ENCODE data around the gene PPM1F.
"Not testable (repeated sequence)": the region's sequence is repeated elsewhere in the genome, so short reads cannot be mapped to it uniquely, and the experiment has no call there.

Gene PPM1F

DNA sequence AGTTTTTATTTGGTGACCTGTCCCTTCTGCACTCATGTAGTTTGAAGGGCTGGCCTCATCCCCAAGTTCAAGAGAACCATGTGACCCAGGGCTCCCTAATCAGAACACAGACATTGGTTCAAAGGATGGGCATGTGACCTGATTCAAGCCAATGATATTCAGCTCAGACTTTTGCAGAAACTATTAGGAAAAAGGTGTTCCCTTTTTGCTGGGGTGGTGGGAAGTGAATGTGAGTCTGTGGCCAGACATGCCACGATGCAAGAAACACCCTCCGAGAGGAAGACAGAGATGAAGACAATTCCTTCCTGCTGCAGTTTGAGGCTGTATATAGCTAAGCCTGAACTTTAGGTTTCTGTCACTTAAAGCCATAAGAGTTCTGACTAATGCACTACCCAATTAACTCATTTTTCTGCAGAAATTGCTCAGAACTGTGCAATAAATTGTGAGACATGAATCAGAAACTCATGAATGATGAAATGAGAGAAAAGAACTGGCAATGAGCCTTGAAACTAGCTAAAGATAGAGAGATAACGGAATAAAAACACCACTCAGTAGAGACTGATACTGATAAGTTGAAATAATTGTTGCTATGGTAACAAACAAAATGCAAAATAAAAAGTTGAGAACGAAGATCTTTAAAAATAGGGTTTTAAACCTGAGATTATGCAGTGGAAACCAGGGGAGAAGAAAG, 76.0 kb downstream of the PPM1F start:
- H3K4me3 ChIP-seq (ENCODE audit: low read length), result no peak overlapping the region
- DNase-seq (ENCODE audit: low read depth), result peak; percentile 57
- TF ChIP-seq, protein P1, sequence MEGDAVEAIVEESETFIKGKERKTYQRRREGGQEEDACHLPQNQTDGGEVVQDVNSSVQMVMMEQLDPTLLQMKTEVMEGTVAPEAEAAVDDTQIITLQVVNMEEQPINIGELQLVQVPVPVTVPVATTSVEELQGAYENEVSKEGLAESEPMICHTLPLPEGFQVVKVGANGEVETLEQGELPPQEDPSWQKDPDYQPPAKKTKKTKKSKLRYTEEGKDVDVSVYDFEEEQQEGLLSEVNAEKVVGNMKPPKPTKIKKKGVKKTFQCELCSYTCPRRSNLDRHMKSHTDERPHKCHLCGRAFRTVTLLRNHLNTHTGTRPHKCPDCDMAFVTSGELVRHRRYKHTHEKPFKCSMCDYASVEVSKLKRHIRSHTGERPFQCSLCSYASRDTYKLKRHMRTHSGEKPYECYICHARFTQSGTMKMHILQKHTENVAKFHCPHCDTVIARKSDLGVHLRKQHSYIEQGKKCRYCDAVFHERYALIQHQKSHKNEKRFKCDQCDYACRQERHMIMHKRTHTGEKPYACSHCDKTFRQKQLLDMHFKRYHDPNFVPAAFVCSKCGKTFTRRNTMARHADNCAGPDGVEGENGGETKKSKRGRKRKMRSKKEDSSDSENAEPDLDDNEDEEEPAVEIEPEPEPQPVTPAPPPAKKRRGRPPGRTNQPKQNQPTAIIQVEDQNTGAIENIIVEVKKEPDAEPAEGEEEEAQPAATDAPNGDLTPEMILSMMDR (conservative IDR thresholded peaks at IDR 0.05; ENCODE audit: low read depth, low read length), result no peak

DNA sequence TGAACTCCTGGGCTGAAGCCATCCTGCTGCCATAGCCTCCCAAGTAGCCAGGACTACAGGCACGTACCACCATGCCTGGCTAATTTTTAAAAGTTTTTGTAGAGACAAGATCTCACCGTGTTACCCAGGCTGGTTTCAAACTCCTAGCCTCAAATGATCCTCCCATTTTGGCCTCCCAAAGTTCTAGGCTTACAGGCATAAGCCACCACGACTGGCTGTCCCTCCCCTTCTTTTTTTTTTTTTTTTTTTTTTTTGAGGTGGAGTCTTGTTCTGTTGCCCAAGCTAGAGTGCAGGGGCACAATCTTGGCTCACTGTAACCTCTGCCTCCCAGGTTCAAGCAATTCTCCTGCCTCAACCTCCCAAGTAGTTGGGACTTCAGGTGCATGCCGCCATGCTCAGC, 77.7 kb downstream of the PPM1F start:
- H3K4me3 ChIP-seq (ENCODE audit: low read length); DNase-seq (ENCODE audit: low read depth): not testable (repeated sequence)

DNA sequence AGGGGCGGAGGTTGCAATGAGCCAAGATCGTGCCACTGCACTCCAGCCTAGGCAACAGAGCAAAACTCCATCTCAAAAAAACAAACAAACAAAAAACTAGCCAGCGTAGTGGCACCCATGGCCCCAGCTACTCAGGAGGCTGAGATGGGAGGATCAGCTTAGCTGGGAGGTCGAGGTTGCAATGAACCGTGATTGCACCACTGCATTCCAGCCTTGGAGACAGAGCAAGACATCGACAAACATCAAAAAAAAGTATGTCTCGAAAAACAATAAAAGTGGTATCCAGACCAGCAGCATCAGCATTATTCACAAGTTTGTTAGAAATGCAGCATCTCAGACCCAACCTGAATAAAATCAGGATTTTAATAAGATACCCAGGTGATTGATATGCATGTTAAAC, 79.0 kb downstream of the PPM1F start:
- DNase-seq (ENCODE audit: low read depth), result no peak
- H3K4me3 ChIP-seq (ENCODE audit: low read length), result no peak overlapping the region
- TF ChIP-seq, protein P1 (conservative IDR thresholded peaks at IDR 0.05; ENCODE audit: low read depth, low read length), result no peak

DNA sequence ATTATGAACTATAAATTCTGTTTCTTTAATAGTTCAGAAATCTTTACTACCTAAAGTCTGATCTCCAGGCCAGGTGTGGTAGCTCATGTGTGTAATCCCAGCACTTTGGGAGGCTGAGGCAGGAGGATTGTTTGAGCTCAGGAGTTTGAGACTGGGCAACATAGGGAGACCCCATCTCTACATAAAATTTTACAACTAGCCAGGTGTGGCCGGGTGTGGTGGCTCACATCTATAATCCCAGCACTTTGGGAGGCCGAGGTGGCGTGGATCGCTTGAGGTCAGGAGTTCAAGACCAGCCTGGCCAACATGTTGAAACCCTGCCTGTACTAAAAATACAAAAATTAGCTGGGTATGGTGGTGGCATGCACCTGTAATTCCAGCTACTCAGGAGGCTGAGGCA, 79.9 kb downstream of the PPM1F start:
- H3K4me3 ChIP-seq (ENCODE audit: low read length); DNase-seq (ENCODE audit: low read depth): not testable (repeated sequence)

Data from retinal pigment epithelial cell (primary cell).